Hepatocyte (in vitro differentiated cells): ENCODE results near the gene HNRNPA3.

Experiments
- EZH2phosphoT487 ChIP-seq: fragments of 200-600 bp; sonication (generic); IDR thresholded peaks from one replicate; pipeline ENCODE4 v1.6.1; 2018; ENCODE audit warnings: antibody characterized with exemption, mild to moderate bottlenecking, low read depth, moderate library complexity; ENCODE audit not compliant: unreplicated experiment, severe bottlenecking
- TF ChIP-seq, protein P1 (sequence below): fragments of 200-600 bp; sonication (generic); IDR thresholded peaks from 2 replicates; pipeline ENCODE4 v1.5.1; 2016; ENCODE audit warnings: antibody characterized with exemption, mild to moderate bottlenecking; ENCODE audit not compliant: poor library complexity

DNA sequence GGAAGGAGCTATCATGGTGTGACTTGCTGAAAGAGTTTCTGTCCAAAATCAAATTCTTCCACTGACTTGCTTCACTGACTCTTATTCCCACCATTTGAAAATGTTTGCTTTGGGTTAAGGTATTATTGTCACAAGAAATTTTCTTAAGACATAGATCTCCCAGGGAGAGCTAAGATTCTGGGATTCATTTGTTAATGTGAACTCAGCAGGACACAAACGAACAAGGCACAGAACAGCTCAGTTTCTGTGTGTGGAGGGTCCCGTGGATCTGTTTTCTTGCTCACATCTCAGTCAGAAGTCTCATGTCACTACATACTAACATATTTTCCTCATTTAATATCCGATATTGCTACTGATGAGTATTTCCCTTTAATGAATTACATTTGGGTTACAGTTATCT is 8.2 kb upstream of the HNRNPA3 start:
- TF ChIP-seq, protein P1, sequence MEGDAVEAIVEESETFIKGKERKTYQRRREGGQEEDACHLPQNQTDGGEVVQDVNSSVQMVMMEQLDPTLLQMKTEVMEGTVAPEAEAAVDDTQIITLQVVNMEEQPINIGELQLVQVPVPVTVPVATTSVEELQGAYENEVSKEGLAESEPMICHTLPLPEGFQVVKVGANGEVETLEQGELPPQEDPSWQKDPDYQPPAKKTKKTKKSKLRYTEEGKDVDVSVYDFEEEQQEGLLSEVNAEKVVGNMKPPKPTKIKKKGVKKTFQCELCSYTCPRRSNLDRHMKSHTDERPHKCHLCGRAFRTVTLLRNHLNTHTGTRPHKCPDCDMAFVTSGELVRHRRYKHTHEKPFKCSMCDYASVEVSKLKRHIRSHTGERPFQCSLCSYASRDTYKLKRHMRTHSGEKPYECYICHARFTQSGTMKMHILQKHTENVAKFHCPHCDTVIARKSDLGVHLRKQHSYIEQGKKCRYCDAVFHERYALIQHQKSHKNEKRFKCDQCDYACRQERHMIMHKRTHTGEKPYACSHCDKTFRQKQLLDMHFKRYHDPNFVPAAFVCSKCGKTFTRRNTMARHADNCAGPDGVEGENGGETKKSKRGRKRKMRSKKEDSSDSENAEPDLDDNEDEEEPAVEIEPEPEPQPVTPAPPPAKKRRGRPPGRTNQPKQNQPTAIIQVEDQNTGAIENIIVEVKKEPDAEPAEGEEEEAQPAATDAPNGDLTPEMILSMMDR = no peak
- no peak for TF ChIP-seq EZH2phosphoT487
